Superior temporal gyrus (tissue), 1 donor: ENCODE results near the gene UGT1A10.

Experiments used
- DNase-seq: peaks from one replicate; pipeline ENCODE4 v3.0.0-alpha.2; 2016; ENCODE audit errors: extremely low spot score

The UGT1A10 gene

DNA sequence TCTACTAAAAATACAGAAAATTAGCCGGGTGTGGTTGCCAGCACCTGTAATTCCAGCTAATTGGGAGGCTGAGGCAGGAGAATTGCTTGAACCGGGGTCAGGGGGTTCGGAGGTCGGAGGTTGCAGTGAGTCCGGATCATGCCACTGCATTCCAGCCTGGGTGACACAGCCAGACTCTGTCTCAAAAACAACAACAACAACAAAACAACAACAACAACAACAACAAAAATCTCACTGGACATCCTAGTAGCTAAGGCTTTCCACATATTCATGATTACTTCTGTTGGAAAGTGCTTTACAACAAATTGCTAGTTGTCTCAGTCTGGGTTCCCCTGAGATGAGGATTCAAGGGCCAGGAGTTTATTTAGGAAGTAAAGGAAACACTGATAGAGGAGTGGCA is 137.6 kb downstream of the UGT1A10 start:
- DNase-seq = no peak

DNA sequence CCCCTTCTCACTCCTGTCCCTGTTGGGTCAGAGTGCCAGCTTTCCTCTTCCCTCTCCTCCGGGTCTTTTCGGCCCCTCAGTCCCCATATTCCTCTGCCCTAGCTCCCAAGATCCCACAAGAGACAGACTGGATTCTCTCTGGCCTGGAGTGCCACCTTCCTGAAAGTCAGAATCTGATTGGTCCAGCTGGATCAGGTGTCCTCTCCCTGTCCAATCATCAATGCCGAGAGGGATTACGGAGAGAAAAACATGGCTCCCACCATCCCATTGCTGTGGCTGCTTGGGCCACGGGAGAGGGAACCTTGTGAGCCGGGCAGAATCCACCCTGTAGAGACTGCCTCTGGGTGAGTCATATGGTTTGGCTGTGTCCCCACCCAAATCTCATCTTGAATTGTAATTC is 139.2 kb downstream of the UGT1A10 start:
- DNase-seq = no peak

DNA sequence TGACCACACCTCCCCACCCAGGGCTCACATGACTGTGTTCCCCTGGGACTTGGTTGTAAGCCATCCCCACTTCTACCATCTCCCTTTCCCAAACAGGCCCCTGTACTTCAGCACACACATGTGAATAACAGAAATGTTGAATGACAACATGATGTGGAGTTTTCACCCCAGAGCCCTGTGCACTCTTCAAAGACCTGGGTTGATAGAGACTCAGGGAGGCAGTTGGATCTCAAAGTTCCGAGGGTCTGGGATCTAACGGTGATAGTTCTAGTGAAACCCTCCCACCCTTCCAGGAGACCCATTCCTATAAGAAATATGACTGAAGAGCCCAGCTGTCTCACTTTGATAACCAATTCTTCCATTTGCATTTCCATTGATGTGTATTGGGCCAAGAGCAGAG is 141.8 kb downstream of the UGT1A10 start, which contains the start of gene MROH2A:
Gene MROH2A, plus strand, starts transcription at position 301 of the 400 bp plus-strand sequence. CDS start 1,029 bp downstream, outside the sequence.
- no peak for DNase-seq

DNA sequence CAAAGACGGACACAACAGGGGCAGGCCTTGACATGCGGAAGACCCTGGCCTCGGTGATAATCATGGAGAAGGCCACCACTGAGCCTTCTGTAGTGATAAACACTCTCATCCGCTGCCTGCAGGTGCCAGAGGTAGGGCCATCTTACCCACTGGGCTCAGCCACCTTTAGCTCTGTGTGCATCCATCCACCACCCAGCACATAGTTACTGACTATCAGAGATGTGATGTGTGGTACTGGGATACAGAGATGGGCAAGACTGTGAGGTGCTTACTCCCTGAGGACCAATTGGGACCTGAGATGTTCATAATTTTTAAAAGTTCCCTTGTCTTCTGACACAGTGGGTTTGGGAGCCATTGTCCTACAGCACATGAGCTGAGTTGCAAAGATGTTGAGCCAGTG is 143.5 kb downstream of the UGT1A10 start:
- no peak for DNase-seq

DNA sequence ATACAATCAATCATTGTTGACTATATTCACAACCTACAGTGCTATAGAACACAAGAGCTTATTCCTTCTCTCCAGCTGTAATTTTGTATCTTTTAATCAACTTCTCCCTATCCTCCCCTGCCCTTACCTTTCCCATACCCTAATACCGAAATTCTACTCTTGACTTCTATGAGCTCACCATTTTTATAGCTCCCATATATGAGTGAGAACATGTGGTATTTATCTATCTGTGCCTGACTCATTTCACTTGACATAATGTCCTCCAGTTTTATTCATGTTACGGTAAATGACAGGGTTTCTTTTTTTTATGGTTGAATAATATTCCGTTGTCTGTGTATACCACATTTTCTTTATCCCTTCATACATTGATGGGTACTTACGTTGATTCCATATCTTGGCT is 144.5 kb downstream of the UGT1A10 start:
- no peak for DNase-seq

DNA sequence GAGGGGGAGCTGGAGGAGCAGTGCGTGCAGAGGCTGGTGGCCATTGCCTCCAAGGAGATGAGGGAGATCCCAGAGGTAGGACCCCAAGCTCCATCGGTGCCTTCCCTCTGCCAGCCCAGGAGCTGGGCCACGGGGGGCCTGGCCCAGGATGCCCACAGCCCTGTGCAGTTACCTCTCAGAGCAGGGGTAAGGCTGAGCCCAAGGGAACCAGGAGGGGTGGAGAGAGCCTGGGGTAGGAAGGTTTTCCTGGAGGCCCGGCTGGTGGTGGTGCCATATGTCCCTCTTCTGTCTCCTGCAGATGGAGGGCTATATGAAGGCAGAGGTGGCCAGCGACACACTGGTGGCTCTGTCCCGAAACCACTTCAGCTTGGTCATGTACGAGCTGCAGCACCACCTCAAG is 153.3 kb downstream of the UGT1A10 start:
- no peak for DNase-seq

DNA sequence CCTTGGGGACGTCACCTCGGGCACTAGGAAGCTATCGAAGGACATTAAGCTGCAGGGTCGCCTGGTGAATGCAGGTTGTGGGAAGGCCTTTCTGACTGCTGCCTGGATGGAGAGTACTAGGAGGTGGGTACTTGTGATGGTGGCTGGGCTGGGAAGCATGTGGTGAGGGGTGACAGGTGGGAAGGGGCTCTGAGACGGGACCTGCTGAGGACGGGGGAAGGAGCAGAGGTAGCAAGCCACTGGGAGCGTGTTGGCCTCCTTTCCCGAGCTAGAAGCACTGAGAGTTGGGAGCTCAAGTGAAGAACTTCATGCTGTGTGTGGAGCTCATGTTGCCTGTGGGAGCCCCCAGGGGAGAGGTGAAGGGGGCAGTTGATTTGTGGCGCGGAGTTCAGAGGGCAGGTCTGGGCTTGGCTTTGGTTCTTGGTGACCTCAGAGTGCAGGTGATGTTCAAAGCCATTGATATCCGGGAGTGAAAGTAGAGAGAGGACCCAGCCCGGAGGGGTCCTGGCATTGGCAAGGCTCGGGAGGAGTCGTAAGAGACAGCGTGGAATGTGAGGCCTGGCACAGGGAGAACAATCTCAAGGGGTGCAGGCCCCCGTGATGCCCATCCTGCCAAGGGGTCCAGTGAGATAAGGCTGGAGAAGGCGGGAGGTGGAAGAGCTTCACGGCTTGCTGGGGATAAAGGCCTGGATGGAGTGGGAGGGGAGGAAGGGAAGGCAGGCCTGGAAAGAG is 155.1 kb downstream of the UGT1A10 start:
- no peak for DNase-seq

DNA sequence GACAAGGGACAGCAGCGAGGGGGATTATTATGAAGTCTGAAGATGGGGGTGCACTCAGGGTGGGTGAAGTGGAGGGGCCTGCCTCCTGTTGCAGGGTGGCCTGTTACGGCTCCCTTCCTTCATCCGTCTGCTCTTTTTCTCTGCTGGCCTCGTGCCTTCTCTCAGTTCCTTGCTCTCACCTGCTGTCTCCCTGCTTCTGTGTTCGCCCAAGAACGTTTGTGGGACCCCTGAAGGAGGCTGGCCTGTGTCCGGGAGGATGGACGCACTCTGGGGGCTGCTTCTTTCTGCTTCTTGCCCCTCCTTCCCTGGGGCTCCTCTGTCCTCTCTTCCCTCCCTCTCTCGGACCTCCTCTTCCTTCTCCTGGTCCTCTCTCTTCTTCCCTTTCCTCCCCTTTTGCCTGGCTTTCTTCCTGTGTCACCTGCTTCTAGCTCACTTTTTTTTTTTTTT is 155.7 kb downstream of the UGT1A10 start:
- DNase-seq = no peak

DNA sequence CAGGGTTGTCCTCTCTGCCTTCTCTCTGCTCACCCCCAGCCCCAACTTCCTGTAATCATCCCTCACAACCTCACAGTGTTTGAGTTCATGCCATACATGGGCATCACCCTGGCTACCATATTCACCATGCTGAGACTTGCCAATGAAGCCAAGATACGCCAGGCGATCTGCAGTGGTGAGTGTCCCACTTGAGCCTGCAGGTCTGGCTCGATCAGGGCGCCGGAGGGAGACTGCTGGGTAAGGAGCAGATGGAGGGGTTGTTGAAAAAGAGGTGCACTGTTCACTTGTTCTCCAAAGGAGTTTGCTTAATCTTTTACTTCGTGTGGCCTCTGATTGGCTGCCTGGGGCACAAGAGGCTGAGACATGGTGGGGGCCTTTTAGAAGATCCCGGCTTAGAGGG is 156.5 kb downstream of the UGT1A10 start:
- no peak for DNase-seq

DNA sequence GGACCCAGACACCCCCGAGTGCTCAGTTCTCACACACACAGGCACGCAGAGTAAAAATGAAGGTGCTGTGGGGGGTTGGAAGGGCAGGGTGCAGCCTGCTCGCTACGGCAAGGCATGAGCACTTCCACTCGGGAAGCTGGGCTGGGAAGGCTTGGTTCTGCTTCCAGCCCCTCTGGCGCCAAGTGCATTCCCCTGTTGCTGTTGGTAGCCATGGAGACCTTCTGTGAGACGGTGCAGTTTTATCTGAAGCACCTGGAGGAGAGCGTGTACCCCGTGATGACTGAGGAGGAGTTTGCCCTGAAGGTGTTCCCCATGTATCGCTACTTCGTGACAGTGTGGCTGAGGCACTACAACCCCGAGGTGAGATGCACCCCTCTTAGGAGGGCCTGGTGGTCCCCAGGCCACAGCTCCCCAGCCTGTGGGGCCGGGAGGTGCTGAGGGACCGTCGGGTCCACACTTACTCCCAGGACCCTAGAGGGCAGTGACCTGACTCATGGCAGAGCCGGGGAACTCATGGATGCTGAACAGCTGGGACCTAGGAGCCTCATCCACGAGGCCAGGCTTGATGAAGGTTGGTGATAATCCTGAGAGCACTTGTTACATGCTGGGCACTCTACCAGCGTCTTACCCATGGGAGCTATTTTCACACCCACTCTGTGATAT is 157.3 kb downstream of the UGT1A10 start:
- no peak for DNase-seq

DNA sequence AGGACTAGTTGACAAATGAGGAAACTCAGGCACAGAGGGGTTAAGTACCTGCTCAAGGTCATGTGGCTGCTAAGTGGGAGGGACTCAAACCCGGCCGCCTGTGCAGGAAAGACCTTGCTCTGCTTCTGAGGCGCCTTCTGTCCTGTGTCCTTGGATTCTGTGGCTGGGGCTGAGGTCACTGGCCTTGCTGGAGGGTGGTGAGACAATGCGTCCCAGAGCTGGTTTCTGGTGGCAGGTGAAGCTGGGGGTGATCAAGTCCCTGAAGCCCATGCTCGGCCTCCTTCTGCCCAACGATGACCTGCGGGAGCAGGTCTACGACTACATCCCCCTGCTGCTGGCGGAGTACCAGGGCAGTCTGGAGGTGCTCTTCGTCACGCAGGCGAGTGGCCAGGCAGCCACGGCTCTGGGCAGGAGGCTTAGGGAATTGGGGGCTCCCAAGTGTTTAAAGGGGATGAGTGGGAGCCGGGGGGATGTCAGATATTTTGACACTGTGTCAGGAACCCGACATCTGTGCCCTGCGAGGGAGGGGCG is 157.9 kb downstream of the UGT1A10 start:
- DNase-seq = no peak

DNA sequence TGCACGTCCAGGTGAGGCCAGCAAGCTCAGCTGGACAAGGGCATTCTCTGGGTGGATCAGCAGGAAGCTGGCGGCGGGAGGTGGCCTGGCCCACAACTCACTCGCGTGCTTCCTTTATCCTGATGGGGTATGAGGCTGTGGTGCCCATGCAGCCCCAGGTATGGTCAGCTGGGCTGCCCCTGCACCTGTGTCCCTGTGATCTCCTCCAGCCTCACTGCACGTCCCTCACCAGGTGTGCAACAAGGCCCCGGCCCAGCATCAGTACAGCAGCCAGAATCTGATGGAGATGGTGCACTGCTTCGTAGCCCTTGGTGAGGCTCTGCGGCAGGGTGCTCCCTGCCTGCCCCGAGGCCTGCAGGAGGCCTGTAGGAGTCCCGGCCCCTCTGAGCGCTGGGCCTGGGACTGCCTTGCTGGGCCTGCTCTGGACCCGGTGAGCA is 159.5 kb downstream of the UGT1A10 start:
- DNase-seq = no peak

DNA sequence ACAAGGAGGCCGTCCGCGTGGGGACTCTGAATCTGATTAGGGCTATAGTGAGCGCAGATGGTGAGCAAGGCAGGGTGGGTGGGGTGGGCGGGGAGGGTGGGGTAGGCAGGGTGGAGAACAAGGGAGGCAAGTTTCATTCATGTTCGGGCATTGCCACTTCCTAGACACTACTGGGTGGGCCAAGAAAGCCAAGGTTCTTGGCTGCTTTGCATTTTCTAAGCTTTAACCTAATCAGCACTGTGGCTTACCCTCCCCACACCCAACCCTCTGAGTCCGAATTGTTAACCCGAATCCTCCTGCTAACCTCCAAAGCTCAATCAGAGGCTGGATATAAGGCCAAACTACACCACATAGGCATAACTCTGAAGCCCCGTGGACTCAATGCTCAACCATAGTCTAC is 160.0 kb downstream of the UGT1A10 start:
- DNase-seq = no peak

DNA sequence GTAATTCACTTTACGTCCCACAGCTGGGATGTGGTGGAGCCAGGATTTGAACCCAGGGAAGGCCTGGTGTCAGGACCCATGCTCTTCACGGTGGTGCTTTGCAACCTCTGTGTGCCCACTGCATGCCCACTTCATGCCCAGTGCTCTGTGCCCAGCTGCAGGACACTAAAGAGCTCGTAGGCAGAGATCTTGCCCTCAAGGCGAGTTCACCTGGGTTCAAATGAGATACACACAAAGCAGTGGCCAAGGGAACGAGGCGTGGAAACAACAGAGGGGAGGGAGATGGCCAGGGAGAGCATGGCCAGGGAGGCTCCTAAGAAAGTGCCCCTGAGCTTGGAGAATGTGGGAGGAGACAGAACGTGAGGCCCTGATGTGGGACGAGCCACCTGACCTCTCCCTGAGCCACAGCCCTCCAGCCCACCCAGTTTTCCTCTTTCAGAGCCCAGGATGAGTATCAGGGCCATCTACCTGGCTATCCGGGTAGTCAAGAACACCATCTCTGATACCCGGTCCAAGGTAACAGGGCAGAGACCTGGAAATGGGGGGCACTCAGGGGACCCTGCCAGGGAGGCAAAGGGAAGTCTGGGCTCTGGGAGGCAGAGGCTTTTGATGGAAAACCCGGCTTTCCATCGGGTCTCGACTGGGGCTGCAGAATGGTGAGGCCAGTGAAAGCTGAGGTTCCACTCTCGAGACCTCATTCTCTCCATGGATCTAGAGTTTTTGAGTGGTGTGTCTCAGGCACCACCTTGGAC is 162.3 kb downstream of the UGT1A10 start:
- no peak for DNase-seq

DNA sequence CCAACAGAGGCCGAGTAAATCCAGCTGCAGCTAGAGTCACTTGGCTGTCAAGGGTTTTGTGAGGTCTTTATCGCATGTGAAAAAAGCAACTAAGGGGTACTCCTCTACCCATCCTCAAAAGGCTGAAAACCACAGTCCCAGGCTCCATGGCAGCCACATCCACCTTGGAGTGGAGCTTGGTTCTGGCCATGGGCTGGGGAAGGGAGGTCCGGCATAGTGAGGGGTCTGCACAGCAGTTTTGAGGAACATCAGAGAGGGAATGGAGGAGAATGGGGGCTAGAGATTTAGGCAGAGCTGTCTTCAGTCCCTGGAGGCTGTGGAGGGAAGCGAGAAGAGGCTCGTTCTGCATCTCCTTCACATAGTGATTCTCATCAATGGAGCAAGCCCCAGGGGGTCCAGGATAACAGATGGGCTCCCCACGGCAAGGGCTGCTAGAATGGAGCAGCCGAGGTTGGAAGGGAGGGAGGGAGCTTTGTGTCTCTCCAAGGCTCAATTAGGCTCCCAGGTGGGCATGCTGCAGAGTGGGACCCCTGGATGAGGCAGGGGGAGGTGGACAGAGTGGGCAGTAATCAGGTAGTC is 162.9 kb downstream of the UGT1A10 start:
- no peak for DNase-seq

DNA sequence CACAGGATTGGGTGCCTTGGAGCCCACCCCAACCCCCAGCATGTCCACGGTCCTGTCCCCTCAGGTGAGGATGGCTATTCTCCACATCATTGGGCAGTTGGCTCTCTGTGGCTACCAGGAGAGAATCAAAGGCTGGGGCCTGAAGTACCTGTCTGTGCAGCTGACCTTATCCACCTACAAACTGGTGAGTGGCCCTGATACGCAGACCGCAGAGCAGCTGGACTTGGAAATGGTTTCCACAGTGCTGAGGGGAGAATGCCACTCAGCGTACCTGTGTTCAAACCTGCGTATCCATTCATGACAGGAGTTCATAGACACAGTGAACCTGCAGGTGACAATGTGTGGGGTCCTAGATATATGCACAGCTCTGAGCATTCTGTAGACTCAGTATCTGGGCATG is 163.5 kb downstream of the UGT1A10 start:
- DNase-seq = no peak

DNA sequence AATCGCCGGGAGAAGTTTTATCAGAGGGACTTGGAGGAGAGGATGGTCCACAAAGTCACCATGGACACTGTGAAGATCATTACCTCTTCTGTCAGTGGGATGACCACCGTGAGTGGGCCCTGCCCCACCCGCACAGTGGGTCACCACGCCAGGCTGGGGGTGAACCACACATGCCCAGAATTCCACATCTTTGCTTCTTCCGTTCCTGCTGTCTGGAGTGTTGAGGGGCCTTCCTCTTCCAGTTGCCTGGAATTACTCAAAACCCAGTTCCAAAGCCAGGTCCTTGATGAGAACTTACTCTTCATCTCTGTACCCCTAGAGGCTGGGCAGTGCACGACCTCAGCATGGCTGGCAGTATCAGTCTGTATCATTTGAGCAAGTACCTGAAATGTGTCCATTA is 164.0 kb downstream of the UGT1A10 start:
- no peak for DNase-seq

DNA sequence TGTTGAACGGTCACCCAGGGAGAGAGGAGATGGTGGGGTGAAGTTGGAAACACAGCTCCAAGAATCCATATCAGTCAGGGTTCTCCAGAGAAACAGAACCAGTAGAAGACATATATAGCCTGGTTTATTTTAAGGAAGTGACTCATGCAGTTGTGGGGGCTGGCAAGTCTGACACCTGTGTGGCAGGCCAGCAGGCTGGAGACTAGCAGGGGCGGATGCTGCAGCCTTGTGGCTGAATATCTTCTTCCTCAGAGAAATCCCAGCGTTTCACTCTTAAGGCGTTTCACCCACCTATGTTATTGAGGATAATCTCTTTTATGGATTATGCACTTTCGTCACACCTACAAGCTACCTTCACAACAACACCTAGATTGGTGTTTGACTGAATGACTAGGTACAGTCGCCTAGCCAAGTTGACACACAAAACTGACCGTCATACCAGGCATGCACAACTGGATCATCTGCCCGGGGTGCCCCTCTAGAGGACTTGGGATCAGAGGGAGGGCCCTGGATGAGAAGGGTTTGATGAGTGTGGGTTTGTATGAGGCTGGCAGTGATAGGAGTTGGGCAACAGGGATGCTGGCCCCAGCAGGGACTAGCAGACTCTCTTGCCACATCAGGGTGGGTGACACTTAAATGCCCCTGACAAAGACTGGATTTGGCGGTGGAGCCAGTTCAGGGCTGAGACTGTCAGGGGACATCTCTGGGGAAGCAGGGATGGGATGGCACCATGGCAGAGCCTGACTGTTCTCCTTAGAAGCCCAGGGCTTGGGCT is 165.3 kb downstream of the UGT1A10 start:
- peak; percentile 18 for DNase-seq

DNA sequence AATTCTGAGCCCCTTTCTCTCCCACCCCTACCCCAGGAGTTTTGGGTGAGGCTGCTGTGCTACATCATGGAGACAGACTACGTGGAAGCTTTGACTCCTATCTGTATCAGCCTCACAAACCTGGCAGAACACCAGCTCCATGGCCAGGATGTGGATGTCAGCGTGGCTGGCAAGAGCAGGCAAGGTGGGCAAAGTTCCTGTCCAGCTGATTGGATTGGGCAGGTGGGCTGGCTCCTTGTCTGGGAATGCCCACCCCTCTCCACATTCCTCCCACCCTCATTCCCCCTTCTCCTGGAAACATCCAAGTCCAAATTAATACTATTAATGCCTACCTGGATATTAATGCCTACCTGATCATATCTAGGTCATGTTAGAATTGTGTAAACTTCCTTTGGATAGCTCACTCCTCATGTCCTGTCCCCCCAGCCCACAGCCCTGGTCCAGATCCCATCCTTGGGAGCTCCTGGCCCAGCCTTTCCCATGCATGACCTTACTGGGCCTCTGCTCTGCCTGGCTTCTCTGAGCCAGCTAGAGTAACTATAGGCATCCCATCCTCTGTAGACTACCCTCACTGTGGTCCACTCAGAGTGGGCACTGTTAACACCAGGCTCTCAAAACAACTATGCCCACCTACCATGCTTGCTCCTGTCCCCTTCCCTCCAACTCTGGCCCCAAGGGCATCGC is 166.0 kb downstream of the UGT1A10 start:
- DNase-seq = no peak

DNA sequence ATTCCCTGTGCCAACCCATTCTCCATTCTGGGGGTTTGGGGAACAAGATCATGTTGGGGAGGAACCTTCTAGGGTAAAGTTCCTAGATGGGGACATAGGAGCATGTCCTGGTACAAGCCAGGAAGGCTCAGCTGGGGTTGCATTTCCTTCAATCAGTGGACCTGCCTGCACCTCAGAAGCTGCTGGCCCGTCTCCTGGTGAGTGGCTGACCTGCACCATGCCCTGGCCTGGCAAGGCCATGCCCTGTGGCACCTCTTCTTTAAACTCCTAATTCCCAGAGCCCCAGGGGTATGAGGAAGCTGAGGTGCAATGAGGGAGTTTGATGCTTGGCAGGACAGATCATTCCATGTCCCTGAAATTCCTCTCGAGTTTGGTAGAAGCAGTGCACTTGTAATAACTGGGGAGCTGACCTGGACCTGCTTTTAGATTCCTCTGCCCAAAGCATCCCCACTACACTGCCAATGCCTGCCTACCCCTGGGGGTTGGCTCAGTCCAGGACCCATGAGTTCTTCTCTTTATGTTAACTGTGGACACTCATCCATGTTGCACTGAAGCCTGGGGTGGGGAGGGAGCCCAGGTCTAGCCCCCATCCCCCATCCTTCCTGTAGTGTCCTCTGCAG is 167.2 kb downstream of the UGT1A10 start:
- no peak for DNase-seq
